Activated CD4-positive, alpha-beta T cell treated with anti-CD3 and anti-CD28 coated beads for 36 hours (primary cell): ENCODE measurements around the gene NSMF. TPM values are rescaled to one million over a fixed set of nuclear protein-coding genes. Genes with fewer than 3 reads are reported as not detected.
"Not testable (repeated sequence)": the region's sequence is repeated elsewhere in the genome, so short reads cannot be mapped to it uniquely, and the experiment has no call there.

Source experiments
- ATAC-seq: fragments of 200-7000 bp; cut with Tn5 transposase; one replicate; pipeline ENCODE4 v1.10.0; 2021; ENCODE audit warnings: mild to moderate bottlenecking, moderate library complexity
- CTCF ChIA-PET: fragments of 350-600 bp; sonication (Branson Sonifier 250); formaldehyde crosslinking; loops from one replicate; lab custom pipeline; 2021; ENCODE audit warnings: antibody characterized with exemption; lab: Charles Lee
- POLR2A ChIA-PET: fragments of 350-600 bp; sonication (Branson Sonifier 250); formaldehyde crosslinking; loops from one replicate; lab custom pipeline; 2021; ENCODE audit warnings: antibody characterized with exemption, inconsistent platforms; lab: Charles Lee
- DNase-seq: peaks from one replicate; pipeline ENCODE4 v3.0.0-alpha.2; 2020
- H3K27ac Mint-ChIP-seq: one replicate; pipeline ENCODE4 v1.8.0; 2021; ENCODE audit warnings: mixed read lengths
- H3K27me3 Mint-ChIP-seq: one replicate; pipeline ENCODE4 v1.8.0; 2021; ENCODE audit warnings: mixed read lengths
- H3K36me3 Mint-ChIP-seq: one replicate; pipeline ENCODE4 v1.8.0; 2021; ENCODE audit warnings: low read depth, mixed read lengths
- H3K4me1 Mint-ChIP-seq: one replicate; pipeline ENCODE4 v1.8.0; 2021; ENCODE audit warnings: mixed read lengths
- H3K4me3 Mint-ChIP-seq: one replicate; pipeline ENCODE4 v1.8.0; 2021; ENCODE audit warnings: mild to moderate bottlenecking, moderate library complexity, mixed read lengths
- H3K9me3 Mint-ChIP-seq: one replicate; pipeline ENCODE4 v1.8.0; 2021; ENCODE audit warnings: low read depth, mixed read lengths
- intact Hi-C, 2 experiments: fragments of 100-400 bp; cut with DNase I in 1 of 2; cut with micrococcal nuclease in 1 of 2; formaldehyde crosslinking; loops; one replicate each; pipeline versions ENCODE4 v1.14.2 to v1.15.1; 2022 to 2024; cut with DNase I, micrococcal nuclease
- total RNA-seq, 2 experiments: library from RNA; stranded (reverse); gene quantifications; one replicate each; pipeline ENCODE4 v1.2.3, GENCODE V29; 2021

NSMF gene
- total RNA-seq, 2 experiments from 2014 or later: 63.6 to 65.0 TPM

- H3K4me3 Mint-ChIP-seq, ATAC-seq, H3K36me3 Mint-ChIP-seq, DNase-seq, H3K27ac Mint-ChIP-seq, CTCF ChIA-PET, POLR2A ChIA-PET, H3K27me3 Mint-ChIP-seq, intact Hi-C loops, H3K9me3 Mint-ChIP-seq: not testable (repeated sequence)
- H3K4me1 Mint-ChIP-seq: peaks cover 11% of the 10 kb centered on the region
Observed at GRCh38 chr9:137466389-137467085, 7.4 kb upstream of the NSMF start.

- ChIA-PET CTCF (no interaction called here), POLR2A (no interaction called here)
- Mint-ChIP-seq H3K9me3 (no peaks in the 10 kb centered on the region), H3K36me3 (no peaks in the 10 kb centered on the region), H3K27ac (no peak overlapping the region), H3K4me1 (peaks cover 16% of the 10 kb centered on the region), H3K4me3 (no peak overlapping the region), H3K27me3 (peaks cover 4% of the 10 kb centered on the region)
- intact Hi-C loops: no loop called here
- DNase-seq: no peak
- ATAC-seq: no peak
Observed at GRCh38 chr9:137465720-137466388, 6.7 kb upstream of the NSMF start.

DNA sequence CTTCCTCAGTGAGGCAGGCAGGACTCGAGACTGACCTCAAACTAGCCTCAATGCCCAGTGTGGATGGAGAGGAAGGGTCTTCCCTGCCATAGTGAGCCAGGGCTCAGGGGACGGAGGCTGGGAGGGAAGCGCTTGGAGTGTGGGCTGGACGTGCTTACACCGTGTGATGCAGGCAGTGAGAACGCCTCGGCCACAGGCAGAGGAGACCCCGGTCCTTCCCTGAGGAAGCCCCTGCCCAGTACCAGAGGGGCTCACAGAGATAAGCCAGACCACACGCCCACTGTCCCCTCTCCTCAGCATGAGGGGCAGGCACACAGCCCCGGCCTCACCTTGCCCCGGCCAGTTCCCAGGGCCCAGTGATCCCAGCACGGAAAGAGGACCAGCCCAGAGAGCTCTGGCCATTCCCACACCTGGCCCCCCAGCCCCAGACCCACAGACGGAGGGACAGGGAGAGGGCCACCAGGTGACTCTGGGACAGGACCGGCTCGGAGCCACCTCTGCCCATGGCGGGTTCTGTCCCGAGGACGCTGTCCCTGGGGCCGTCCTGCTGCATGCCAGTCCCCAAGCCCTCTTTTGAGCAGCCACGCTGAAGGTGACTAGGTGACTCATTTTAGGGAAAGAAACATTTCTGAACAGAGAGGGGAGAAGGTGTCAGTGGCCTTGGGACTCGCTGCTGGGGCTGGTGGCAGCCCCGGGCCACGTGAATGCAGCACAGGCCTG, 6.0 kb upstream of the NSMF start:
- POLR2A ChIA-PET: no interaction called here
- Mint-ChIP-seq H3K36me3 (no peaks in the 10 kb centered on the region), H3K4me3 (no peak overlapping the region), H3K27me3 (peaks cover 4% of the 10 kb centered on the region), H3K4me1 (peaks cover 12% of the 10 kb centered on the region), H3K9me3 (no peaks in the 10 kb centered on the region), H3K27ac (no peak overlapping the region)
- ATAC-seq (no peak), DNase-seq (no peak)
- CTCF ChIA-PET: no interaction called here
- intact Hi-C loops: loop anchor here in 1 of 2 experiments (5.0 kb wide), 1 partner anchor 918 kb away; the partner anchor contains the start of gene NOTCH1

- Mint-ChIP-seq H3K9me3 (no peaks in the 10 kb centered on the region), H3K4me1 (peaks cover 15% of the 10 kb centered on the region), H3K36me3 (no peaks in the 10 kb centered on the region), H3K27me3 (peaks cover 4% of the 10 kb centered on the region), H3K27ac (no peak overlapping the region), H3K4me3 (no peak overlapping the region)
- intact Hi-C loops: loop anchor here in 1 of 2 experiments (5.0 kb wide), 1 partner anchor 917 kb away; the partner anchor contains the start of gene NOTCH1
- CTCF ChIA-PET: no interaction called here
- POLR2A ChIA-PET: no interaction called here
- ATAC-seq (no peak), DNase-seq (no peak)
Observed at GRCh38 chr9:137464291-137464999, 5.3 kb upstream of the NSMF start.

GRCh38 chr9:137463931-137464290, 4.8 kb upstream of the NSMF start:
- ChIA-PET CTCF (no interaction called here), POLR2A (no interaction called here)
- DNase-seq: no peak
- Mint-ChIP-seq H3K4me1 (peaks cover 15% of the 10 kb centered on the region), H3K9me3 (no peaks in the 10 kb centered on the region), H3K4me3 (no peak overlapping the region), H3K27ac (no peak overlapping the region), H3K36me3 (no peaks in the 10 kb centered on the region), H3K27me3 (peaks cover under 1% of the 10 kb centered on the region)
- intact Hi-C loops: loop anchor here in 1 of 2 experiments (5.0 kb wide), 1 partner anchor 917 kb away; the partner anchor contains the start of gene NOTCH1
- ATAC-seq: no peak

GRCh38 chr9:137462986-137463930, 4.1 kb upstream of the NSMF start:
- intact Hi-C loops: loop anchor here in 1 of 2 experiments (5.0 kb wide), 1 partner anchor 916 kb away; the partner anchor contains the start of gene NOTCH1
- Mint-ChIP-seq H3K27ac (peak overlapping the region; percentile 47), H3K4me1 (peaks cover 15% of the 10 kb centered on the region), H3K4me3 (peak overlapping the region; percentile 44), H3K27me3 (no peaks in the 10 kb centered on the region), H3K9me3 (no peaks in the 10 kb centered on the region), H3K36me3 (no peaks in the 10 kb centered on the region)
- no peak for ATAC-seq
- DNase-seq: no peak
- ChIA-PET POLR2A (interaction anchor here (0.6 kb wide), 1 partner anchor 581 kb away, joined by 3 read pairs; no protein-coding TSS in a partner anchor), CTCF (interaction anchor here (0.6 kb wide), 2 partner anchors 18 to 157 kb away, joined by 3 read pairs; no protein-coding TSS in a partner anchor)

GRCh38 chr9:137462396-137462985, 3.4 kb upstream of the NSMF start:
- H3K9me3 Mint-ChIP-seq: no peaks in the 10 kb centered on the region
- no peaks in the 10 kb centered on the region for H3K27me3 Mint-ChIP-seq
- POLR2A ChIA-PET: interaction anchor here (1.3 kb wide), 1 partner anchor 10 kb away, joined by 5 read pairs; no protein-coding TSS in a partner anchor
- ATAC-seq: no peak
- peak overlapping the region; percentile 47 for H3K27ac Mint-ChIP-seq
- DNase-seq: peak; percentile 14
- H3K4me1 Mint-ChIP-seq: peaks cover 17% of the 10 kb centered on the region
- intact Hi-C loops: loop anchor here in 1 of 2 experiments (5.0 kb wide), 1 partner anchor 915 kb away; the partner anchor contains the start of gene NOTCH1
- peak overlapping the region; percentile 77 for H3K4me3 Mint-ChIP-seq
- H3K36me3 Mint-ChIP-seq: no peaks in the 10 kb centered on the region
- CTCF ChIA-PET: no interaction called here

- Mint-ChIP-seq H3K9me3 (no peaks in the 10 kb centered on the region), H3K27me3 (no peaks in the 10 kb centered on the region), H3K36me3 (peaks cover 1% of the 10 kb centered on the region), H3K4me1 (peaks cover 19% of the 10 kb centered on the region), H3K27ac (peak overlapping the region; percentile 83), H3K4me3 (peak overlapping the region; percentile 77)
- ChIA-PET CTCF (interaction anchor here (1.0 kb wide), 1 partner anchor 39 kb away, joined by 3 read pairs; the partner anchor contains the start of genes EXD3 and NOXA1), POLR2A (interaction anchor here (1.3 kb wide), 1 partner anchor 9 kb away, joined by 5 read pairs; no protein-coding TSS in a partner anchor)
- DNase-seq (peak; percentile 91), ATAC-seq (peak; percentile 79)
- intact Hi-C loops: loop anchor here in 1 of 2 experiments (1.0 to 5.0 kb wide), 2 partner anchors 484 to 915 kb away; partner anchors contain the start of gene NOTCH1
Observed at GRCh38 chr9:137461663-137462395, 2.7 kb upstream of the NSMF start.

DNA sequence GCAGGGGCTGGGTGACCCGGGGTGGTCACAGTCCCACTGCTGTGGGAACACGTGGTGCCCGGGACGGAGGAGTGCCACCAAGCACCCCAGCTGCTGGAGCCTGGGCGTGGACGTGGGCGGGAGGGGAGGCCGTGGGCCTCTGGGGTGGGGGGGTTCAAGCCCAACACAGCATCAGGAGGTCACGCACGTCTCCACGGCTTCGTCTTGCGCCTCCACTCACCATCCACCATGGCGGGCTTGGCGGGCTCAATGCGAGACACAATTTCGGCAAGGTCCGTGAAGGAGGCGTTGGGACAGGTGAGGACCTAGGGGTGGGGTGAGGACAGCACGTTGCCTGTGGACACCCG, 2.2 kb upstream of the NSMF start:
- intact Hi-C loops: loop anchor here in 1 of 2 experiments (1.0 to 5.0 kb wide), 2 partner anchors 483 to 914 kb away; partner anchors contain the start of gene NOTCH1
- Mint-ChIP-seq H3K4me3 (peak overlapping the region; percentile 77), H3K36me3 (peaks cover 4% of the 10 kb centered on the region), H3K27ac (no peak overlapping the region), H3K4me1 (peaks cover 22% of the 10 kb centered on the region), H3K9me3 (no peaks in the 10 kb centered on the region), H3K27me3 (no peaks in the 10 kb centered on the region)
- ATAC-seq (no peak), DNase-seq (no peak)
- ChIA-PET POLR2A (interaction anchor here (1.3 kb wide), 1 partner anchor 9 kb away, joined by 5 read pairs; no protein-coding TSS in a partner anchor), CTCF (interaction anchor here (1.0 kb wide), 1 partner anchor 38 kb away, joined by 3 read pairs; the partner anchor contains the start of genes EXD3 and NOXA1)
